HuH-7.5 (cell line): ENCODE data around the gene MARCHF9.
A peak's percentile ranks its signal among the peaks of the same experiment; 100 is the strongest.

Experiments
- DNase-seq: peaks from one replicate; pipeline ENCODE4 v3.0.0; 2011; ENCODE audit warnings: low spot score

The MARCHF9 gene

GRCh38 chr12:57724003-57724935 is 30.6 kb upstream of the MARCHF9 start:
- DNase-seq, result no peak

GRCh38 chr12:57724936-57725740 is 29.8 kb upstream of the MARCHF9 start:
- DNase-seq, result no peak

- DNase-seq, result no peak
Observed at GRCh38 chr12:57725851-57726150, 29.1 kb upstream of the MARCHF9 start.

GRCh38 chr12:57726151-57726883 is 28.6 kb upstream of the MARCHF9 start:
- DNase-seq, result peak; percentile 95

DNA sequence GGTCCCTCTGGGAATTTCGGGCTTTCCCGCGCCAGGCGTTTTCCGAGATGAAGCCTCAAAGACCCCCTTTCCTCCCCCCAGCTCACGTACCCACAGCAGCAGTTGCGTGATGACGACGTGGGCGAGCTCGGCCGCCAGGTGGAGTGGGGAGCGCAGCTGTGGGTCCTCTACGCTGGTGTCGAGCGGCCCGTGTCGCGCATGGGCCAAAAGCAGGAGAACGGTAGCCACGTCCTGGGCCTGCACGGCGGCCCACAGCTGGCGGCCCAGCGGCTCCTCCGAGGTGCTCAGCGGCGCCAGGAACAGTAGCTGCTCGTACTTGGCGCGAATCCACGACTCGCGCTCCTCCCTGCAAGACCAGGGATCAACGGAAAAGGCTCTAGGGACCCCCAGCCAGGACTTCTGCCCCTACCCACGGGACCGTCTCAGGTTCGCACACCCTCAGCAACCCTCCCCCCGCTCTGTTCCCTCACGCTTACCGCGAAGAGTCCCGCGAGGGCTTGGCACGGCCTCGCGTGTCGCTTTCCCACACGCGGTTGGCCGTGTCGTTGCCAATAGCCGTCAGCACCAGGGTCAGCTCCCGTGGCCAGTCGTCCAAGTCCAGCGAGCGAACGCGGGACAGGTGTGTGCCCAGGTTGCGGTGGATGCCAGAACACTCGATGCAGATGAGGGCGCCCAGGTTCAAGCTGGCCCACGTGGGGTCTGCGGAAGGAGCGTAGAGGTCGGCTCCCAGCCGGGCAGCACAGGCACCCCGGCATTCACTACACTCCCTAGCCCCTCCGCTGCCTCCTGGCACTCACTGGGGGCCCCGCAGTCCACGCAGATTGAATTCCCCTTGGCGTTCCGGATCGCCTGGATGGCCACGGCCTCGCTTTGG is 27.8 kb upstream of the MARCHF9 start:
- DNase-seq, result no peak

DNA sequence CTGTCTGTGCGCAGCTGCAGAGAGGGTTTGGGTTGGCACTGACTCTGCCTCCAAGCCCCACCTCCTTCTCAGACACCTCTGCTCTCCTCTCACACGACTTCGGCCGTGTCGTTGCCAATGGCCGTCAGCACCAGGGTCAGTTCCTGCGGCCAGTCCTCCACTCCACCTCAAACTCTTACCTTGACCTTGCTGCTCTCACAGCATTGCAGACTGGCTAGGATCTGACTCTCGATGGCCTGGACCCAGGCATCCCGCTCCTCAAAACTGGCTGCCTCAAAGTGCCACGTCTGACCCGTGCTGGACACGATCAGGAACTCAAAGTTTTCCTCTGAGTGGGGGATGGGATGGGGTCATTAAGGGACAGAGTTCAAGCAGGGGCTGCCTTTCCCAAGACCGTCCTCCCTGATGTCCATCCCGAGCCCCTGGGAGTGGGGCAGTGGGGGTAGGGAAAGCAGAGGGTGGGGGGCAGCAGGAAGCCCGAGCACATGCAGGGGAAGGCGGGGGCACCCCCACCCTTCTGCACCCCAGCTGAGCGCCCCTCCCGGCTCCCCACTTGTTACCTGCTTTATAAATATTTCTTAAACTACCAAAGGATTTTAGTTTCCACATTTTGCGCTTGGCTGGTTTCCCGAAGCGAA is 27.0 kb upstream of the MARCHF9 start:
- DNase-seq, result no peak

DNA sequence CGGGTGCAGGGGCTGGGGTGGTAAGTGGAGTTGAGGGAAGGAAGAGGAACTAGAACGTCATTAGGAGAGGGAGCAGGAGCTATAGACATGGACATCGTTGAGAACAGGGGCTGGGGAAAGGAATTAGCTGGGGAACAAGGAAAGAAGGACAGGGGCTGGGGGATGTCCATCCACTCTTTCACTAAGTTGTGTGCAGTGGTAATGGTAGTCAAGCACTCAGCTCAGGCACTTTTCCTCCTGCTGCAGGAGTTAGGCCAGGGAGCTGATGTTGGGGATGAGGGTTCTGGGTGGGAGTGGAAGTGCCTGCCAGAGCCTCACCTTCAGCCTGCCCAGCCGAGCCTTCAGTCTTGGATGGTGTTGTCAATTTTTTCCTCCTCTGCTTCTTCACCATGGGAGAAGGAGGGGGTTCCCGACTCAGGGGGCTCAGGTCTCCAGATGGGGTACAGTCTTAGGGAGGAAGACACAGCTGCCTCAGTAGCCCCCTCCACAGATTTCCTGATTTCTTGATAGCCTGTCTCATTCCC is 25.5 kb upstream of the MARCHF9 start:
- no peak for DNase-seq

DNA sequence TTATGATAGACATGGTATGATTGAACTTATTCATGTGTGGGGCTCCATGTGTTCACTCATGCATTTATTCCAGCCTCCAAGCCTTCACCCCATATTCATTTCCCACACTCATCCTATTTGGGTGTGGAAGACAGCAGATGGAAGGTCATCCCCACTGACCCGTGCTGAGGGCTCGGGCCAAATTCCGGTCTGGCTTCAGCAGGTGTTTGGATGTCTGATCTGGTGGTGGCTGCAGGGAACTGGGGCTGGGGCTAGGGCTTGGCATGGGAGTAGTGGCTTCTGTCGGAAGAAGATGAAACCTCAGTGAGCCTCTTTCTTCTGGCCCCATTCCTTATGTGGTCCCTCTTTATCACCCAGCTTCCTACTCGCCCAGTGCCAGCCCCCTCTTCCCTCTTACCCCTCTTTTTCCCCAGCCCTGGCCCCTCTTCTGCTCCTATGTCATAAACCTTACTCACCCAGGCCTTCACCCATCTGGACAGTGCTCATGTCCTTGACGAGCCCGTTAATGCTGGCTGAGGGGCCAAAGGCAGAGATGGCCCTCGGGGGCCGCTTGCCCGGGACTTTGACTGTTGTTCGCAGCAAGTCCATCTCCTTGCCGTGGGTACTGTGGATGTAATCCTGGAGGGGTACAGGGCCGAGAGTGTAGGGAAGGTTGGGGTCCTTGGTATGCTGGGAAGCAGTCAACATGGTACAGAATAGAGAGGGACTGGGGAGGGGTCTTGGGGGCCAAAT is 24.4 kb upstream of the MARCHF9 start:
- no peak for DNase-seq

- DNase-seq, result no peak
Observed at GRCh38 chr12:57731411-57732080, 23.4 kb upstream of the MARCHF9 start.

DNA sequence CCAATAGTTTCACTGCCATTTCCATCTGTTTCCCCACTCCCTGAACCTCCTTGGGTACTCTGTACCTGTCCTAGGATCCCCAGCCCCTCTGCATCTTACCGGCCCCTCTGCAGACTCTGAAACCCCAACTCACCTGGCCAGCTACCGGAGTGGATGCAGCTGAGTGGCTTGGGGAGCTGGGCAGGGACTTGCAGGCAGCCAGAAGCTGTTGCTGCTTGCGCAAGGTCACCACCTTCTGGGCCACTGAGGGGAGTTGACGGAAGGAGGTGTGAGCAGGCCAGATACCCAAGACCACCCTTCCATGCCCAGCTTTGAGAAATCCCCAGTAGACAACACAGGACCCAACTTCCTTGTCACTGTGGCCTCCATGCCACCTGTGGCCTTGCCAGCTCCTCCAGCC is 22.6 kb upstream of the MARCHF9 start:
- DNase-seq, result no peak

GRCh38 chr12:57732726-57733593 is 21.9 kb upstream of the MARCHF9 start:
- DNase-seq, result no peak

GRCh38 chr12:57733928-57734327 is 21.0 kb upstream of the MARCHF9 start:
- no peak for DNase-seq

DNA sequence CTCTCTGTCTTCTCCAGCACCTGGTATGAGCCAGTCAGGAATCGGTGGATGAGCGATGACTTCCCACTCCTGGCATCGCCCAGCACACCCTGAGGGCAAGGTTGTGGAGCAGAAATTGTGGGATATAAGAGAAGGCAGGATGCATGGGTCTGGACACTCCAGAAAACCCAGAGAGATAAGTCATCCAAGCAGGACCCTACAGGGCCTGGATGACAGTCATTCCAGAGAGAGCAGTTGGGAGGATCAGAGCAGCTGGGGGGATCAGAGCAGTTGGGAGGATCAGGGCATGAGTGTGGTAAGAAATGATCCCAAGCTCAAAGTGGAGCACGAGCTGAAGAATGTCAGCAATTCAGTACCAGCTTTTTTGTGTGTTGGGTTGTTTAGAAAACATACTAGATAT is 20.3 kb upstream of the MARCHF9 start:
- no peak for DNase-seq

- DNase-seq, result peak; percentile 87
Observed at GRCh38 chr12:57735198-57735855, 19.6 kb upstream of the MARCHF9 start.

DNA sequence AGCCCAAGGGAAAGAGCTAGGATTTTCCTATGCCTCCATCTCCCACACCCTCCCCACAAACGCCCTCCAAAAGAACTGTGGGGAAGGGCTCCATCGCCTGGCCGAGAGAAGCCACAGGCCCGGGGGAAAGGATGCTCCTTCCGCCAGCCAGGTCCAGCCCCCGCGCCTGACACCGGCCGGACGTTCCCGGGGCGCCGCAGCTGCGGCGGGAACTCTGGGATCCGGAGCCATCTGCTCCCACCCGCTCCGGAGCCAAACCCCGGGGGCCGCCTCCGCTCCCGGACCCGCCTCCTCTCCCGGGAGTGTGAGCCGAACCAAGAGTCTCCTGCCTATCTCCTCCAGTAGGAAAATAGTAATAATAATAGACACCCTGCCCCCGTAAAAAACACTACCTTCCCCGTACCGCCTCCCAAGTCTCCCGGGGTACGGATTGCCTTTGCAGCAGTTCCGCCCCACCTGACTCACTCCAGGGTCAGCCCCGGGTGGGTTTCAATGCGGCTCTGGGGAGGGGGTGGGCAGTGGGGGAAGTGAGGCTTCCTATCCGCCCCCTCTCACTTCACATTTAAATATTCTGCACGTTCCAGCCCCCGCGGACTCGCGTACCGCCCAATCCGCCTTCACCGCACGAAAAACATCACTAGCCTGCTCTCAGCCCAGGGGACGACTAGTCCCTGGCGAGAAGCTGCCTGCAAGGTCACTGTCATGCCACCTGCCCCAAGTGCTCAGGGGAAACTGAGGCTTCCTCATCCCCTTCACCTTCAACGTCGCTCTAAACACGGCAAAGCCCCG is 18.8 kb upstream of the MARCHF9 start:
- DNase-seq, result peak; percentile 86

DNA sequence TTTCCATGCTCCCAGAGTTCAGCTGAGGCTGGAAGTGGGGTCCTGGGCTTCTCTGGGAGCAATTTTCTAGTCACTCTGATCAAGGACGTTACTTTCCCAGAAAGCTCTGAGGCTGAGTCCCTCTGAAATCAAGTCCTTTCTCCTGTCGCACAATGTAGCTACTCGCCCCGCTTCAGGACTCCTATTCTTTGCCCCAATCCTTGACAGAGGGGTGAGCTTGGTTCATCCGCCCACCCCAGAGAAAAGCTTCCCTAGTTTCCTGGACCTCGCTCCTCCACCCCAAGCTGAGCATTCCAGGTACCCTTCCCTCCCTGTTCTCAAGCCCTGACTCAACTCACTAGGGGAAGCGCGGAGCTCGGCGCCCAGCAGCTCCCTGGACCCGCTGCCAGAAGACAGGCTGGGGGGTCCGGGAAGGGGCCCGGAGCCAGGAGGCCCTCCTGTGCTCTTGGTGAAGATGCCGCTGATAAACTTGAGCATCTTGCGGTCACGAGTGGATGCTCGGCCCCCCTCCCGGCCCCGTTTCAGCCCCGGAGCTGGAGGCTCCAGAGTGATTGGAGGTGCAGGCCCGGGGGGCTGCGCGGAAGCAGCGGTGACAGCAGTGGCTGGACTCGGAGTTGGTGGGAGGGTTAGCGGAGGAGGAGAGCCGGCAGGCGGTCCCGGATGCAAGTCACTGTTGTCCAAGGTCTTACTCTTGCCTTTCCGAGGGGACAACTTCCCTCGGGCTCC is 18.0 kb upstream of the MARCHF9 start:
- DNase-seq, result no peak
